ENCODE data around the gene ROR1. TPM values are rescaled to one million over a fixed set of nuclear protein-coding genes. Genes with fewer than 3 reads are reported as not detected.

ROR1 gene
- total and polyA plus RNA-seq, 2 of the 13 experiments (the other 11 are each of a cell fraction or from before 2014, with no cell fraction given), result 0.58 to 2.3 TPM

- H2AFZ ChIP-seq (ENCODE audit: low read length), result no peak overlapping the region
- H3K27ac ChIP-seq (ENCODE audit: extremely low read length, insufficient read depth, low read length), result no peak overlapping the region
- H3K4me1 ChIP-seq (ENCODE audit: insufficient read depth, low read length), result no peaks in the 10 kb centered on the region
- CTCF ChIA-PET (ENCODE audit: low intra/inter-chr PET ratio, low total read pairs), result no interaction called here
- no peak for DNase-seq (ENCODE audit: low spot score)
- ATAC-seq, result no peak
- no peaks in the 10 kb centered on the region for H3K36me3 ChIP-seq (replicated peaks in 1 of 2; ENCODE audit: control insufficient read depth in 1 of 2, insufficient read depth in 2 of 2, low read length in 2 of 2)
- no TSS peak for BruUV-seq (replicated peaks)
- no peak overlapping the region for H3K4me3 ChIP-seq (replicated peaks in 1 of 3; ENCODE audit: insufficient read depth in 1 of 3, low read depth in 2 of 3, low read length in 3 of 3)
- POLR2A ChIA-PET, result no interaction called here
- H3K9me3 ChIP-seq (ENCODE audit: low read length), result no peaks in the 10 kb centered on the region
- in situ Hi-C loops (cut with HindIII; ENCODE audit: extremely low pct_ligation_motif_present, low pct_unique_long_range_greater_than_20kb), result no loop called here
- H3K79me2 ChIP-seq (ENCODE audit: insufficient read depth, low read length), result no peaks in the 10 kb centered on the region
- intact Hi-C loops (cut with micrococcal nuclease; ENCODE audit: unreplicated experiment), result no loop called here
- H3K27me3 ChIP-seq (ENCODE audit: control insufficient read depth in 1 of 2, insufficient read depth in 2 of 2, low read length in 2 of 2), result no peaks in the 10 kb centered on the region
- H3K4me2 ChIP-seq (ENCODE audit: low read depth, low read length), result no peak overlapping the region
- FAIRE-seq, result no peak
- H4K20me1 ChIP-seq (ENCODE audit: insufficient read depth, low read length), result no peaks in the 10 kb centered on the region
- no peak overlapping the region for H3K9ac ChIP-seq (ENCODE audit: insufficient read depth, low read depth, low read length)
- TF ChIP-seq PRDM4 (CRISPR knock-in tag; IDR thresholded peaks at IDR 0.05; ENCODE audit: borderline replicate concordance) (no peak), KDM6A (CRISPR knock-in tag; IDR thresholded peaks at IDR 0.05; ENCODE audit: low read depth) (no peak), KDM1A (CRISPR knock-in tag; IDR thresholded peaks at IDR 0.05) (no peak), ARID4A (CRISPR knock-in tag; IDR thresholded peaks at IDR 0.05; ENCODE audit: borderline replicate concordance) (no peak), ZNF605 (CRISPR knock-in tag; IDR thresholded peaks at IDR 0.05) (no peak), BCLAF1 (IDR thresholded peaks at IDR 0.05) (no peak), SMC3 (IDR thresholded peaks at IDR 0.05; ENCODE audit: low read length) (no peak), ZNF180 (CRISPR knock-in tag; IDR thresholded peaks at IDR 0.05; ENCODE audit: borderline replicate concordance, low read depth) (no peak), ZBTB2 (CRISPR knock-in tag; IDR thresholded peaks at IDR 0.05; ENCODE audit: low read depth) (no peak), ZNF781 (CRISPR knock-in tag; IDR thresholded peaks at IDR 0.05; ENCODE audit: borderline replicate concordance, not compliant biosample characterization) (no peak), ZNF879 (CRISPR knock-in tag; IDR thresholded peaks at IDR 0.05) (no peak), THAP8 (CRISPR knock-in tag; IDR thresholded peaks at IDR 0.05; ENCODE audit: borderline replicate concordance) (no peak), ZSCAN29 (CRISPR knock-in tag; conservative IDR thresholded peaks at IDR 0.05) (no peak)
These were observed 116.7 kb downstream of the ROR1 start for GRCh38 chr1:63890468-63890867.

All from HepG2 (cell line).